GM12873 (cell line): ENCODE data around the gene PPIF.

Source experiments
- CTCF ChIP-seq: IDR thresholded peaks from 2 replicates; pipeline ENCODE4 v1.5.1; 2012; ENCODE audit warnings: low read depth, mild to moderate bottlenecking, moderate library complexity, low read length, control low read depth; ENCODE audit not compliant: insufficient read depth; ENCODE audit errors: missing control alignments

PPIF gene

GRCh38 chr10:79310911-79311573 is 36.2 kb upstream of the PPIF start:
- TF ChIP-seq CTCF = no peak

- TF ChIP-seq CTCF = no peak
Observed at GRCh38 chr10:79311581-79312407, 35.5 kb upstream of the PPIF start.

GRCh38 chr10:79312601-79313187 is 34.6 kb upstream of the PPIF start:
- no peak for TF ChIP-seq CTCF

- TF ChIP-seq CTCF = no peak
Observed at GRCh38 chr10:79313320-79313719, 33.9 kb upstream of the PPIF start.

- TF ChIP-seq CTCF = no peak
Observed at GRCh38 chr10:79313911-79314439, 33.3 kb upstream of the PPIF start.

GRCh38 chr10:79314761-79315601 is 32.3 kb upstream of the PPIF start:
- TF ChIP-seq CTCF = no peak
